Activated B cell treated with CpG ODN at 0.5 μM for 24 hours (primary cell): ENCODE data around the gene SMIM32. TPM values are rescaled to one million over a fixed set of nuclear protein-coding genes. Genes with fewer than 3 reads are reported as not detected.

Experiments
- ATAC-seq: fragments of 200-7000 bp; cut with Tn5 transposase; one replicate; pipeline ENCODE4 v1.10.0; 2021; ENCODE audit warnings: low read depth, mild to moderate bottlenecking, moderate library complexity
- CTCF ChIA-PET: fragments of 350-600 bp; sonication (Branson Sonifier 250); formaldehyde crosslinking; loops from one replicate; lab custom pipeline; 2021; ENCODE audit warnings: antibody characterized with exemption; lab: Charles Lee
- POLR2A ChIA-PET: fragments of 350-600 bp; sonication (Branson Sonifier 250); formaldehyde crosslinking; loops from one replicate; lab custom pipeline; 2021; ENCODE audit warnings: antibody characterized with exemption; lab: Charles Lee
- DNase-seq: peaks from one replicate; pipeline ENCODE4 v3.0.0; 2022
- H3K27ac Mint-ChIP-seq: one replicate; pipeline ENCODE4 v1.8.0; 2020; ENCODE audit warnings: mixed read lengths
- H3K27me3 Mint-ChIP-seq: one replicate; pipeline ENCODE4 v1.8.0; 2021; ENCODE audit warnings: mixed read lengths
- H3K36me3 Mint-ChIP-seq: one replicate; pipeline ENCODE4 v1.8.0; 2021; ENCODE audit warnings: low read depth, mixed read lengths
- H3K4me1 Mint-ChIP-seq: one replicate; pipeline ENCODE4 v1.8.0; 2021; ENCODE audit warnings: mixed read lengths
- H3K4me3 Mint-ChIP-seq: one replicate; pipeline ENCODE4 v1.8.0; 2020; ENCODE audit warnings: mild to moderate bottlenecking, mixed read lengths
- H3K9me3 Mint-ChIP-seq: one replicate; pipeline ENCODE4 v1.8.0; 2020; ENCODE audit warnings: mixed read lengths
- intact Hi-C: fragments of 100-400 bp; cut with micrococcal nuclease; formaldehyde crosslinking; loops from one replicate; pipeline ENCODE4 v1.15.1; 2024
- total RNA-seq: library from RNA; stranded (reverse); gene quantifications from 2 replicates; pipeline ENCODE4 v1.2.3, GENCODE V29; 2022
- TF ChIP-seq, protein P1 (sequence below): fragments of 200-600 bp; IDR thresholded peaks from one replicate; pipeline ENCODE4 v1.8.0; 2022; ENCODE audit warnings: antibody characterized with exemption, mild to moderate bottlenecking

SMIM32 gene
- total RNA-seq, 1 donor from 2014 or later: not detected

- intact Hi-C loops: no loop called here
Measured at GRCh38 chr5:136199408-136199807, 6.4 kb upstream of the SMIM32 start.

DNA sequence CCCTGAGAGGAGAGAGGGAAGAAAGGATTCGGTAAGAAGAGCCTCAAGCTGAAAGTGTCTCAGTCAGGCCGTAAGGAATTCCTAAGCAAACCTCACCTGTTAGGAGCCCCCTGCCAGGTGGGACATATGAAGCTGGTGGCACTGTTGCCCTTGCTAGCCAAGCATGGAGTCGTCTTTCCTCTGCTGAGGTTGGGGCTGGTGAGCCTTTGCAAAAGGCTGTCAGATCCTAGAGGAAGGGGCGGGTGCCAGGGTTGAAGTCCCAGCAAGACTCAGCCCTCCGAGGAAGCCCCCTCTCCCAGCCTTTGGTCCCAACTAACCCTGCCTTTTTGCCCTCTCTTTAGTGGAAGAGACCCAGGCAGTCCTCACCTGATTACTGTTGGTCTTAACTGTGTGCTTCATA lies 5.5 kb upstream of the SMIM32 start:
- CTCF ChIA-PET: no interaction called here
- ATAC-seq: no peak
- Mint-ChIP-seq H3K9me3 (no peaks in the 10 kb centered on the region), H3K27me3 (peaks cover 36% of the 10 kb centered on the region), H3K27ac (no peak overlapping the region), H3K4me1 (no peaks in the 10 kb centered on the region), H3K4me3 (no peak overlapping the region), H3K36me3 (no peaks in the 10 kb centered on the region)
- POLR2A ChIA-PET: no interaction called here
- intact Hi-C loops: no loop called here
- TF ChIP-seq, protein P1, sequence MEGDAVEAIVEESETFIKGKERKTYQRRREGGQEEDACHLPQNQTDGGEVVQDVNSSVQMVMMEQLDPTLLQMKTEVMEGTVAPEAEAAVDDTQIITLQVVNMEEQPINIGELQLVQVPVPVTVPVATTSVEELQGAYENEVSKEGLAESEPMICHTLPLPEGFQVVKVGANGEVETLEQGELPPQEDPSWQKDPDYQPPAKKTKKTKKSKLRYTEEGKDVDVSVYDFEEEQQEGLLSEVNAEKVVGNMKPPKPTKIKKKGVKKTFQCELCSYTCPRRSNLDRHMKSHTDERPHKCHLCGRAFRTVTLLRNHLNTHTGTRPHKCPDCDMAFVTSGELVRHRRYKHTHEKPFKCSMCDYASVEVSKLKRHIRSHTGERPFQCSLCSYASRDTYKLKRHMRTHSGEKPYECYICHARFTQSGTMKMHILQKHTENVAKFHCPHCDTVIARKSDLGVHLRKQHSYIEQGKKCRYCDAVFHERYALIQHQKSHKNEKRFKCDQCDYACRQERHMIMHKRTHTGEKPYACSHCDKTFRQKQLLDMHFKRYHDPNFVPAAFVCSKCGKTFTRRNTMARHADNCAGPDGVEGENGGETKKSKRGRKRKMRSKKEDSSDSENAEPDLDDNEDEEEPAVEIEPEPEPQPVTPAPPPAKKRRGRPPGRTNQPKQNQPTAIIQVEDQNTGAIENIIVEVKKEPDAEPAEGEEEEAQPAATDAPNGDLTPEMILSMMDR: no peak
- DNase-seq: no peak

More at GRCh38 chr5:136199408-136199807, 6.4 kb upstream of the SMIM32 start:
- Mint-ChIP-seq H3K27ac (no peak overlapping the region), H3K9me3 (no peaks in the 10 kb centered on the region), H3K36me3 (no peaks in the 10 kb centered on the region), H3K4me1 (no peaks in the 10 kb centered on the region), H3K4me3 (no peak overlapping the region), H3K27me3 (peaks cover 30% of the 10 kb centered on the region)
- no peak for ATAC-seq
- no peak for DNase-seq
- TF ChIP-seq, protein P1: no peak
- POLR2A ChIA-PET: no interaction called here
- CTCF ChIA-PET: no interaction called here

- no peak for ATAC-seq
- H3K27me3 Mint-ChIP-seq: peaks cover 40% of the 10 kb centered on the region
Measured at GRCh38 chr5:136197462-136198142, 4.6 kb upstream of the SMIM32 start.

DNA sequence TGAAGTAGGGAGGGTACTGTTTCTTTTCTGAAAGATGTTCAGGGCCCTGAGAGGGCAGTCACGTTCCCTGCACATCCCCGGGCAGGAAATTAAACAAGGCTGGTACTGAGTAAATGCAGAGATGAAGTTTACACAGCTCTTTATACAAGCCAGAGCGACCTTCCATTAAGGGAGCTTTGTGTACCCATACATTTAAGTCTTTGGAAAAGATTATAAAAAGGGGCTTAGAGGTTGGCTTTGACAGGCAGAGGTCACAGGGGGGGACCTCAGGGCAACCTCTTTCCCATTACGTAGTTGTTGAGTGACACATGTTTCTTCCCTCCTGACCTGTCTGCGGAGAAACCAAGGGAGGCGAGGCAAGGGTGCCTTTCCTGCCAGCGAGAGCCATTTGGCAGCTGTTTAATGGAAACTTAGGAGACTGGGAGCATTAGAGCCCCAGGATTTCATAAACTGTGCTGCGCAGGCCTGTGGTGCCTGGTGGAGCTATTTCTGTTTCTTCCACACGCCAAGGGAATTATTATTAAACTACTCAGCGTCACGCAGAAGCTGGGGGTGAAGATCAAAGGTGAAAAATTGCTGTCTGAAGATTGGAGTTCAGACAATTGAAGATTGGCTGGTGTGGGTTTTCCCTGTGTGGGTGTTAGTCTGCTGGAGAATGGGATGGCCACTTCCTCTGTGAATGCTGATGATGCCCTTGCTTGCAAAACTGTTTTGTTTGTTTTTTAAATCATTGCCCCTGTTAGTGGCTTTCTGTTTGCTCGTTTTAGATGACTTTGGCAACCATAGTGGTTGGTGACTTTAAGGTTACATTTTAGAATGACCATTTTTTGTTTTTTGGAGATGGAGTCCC lies 3.2 kb upstream of the SMIM32 start:
- DNase-seq (no peak), ATAC-seq (no peak)
- Mint-ChIP-seq H3K4me1 (peaks cover 8% of the 10 kb centered on the region), H3K9me3 (no peaks in the 10 kb centered on the region), H3K36me3 (no peaks in the 10 kb centered on the region), H3K27ac (no peak overlapping the region), H3K4me3 (no peak overlapping the region), H3K27me3 (peaks cover 43% of the 10 kb centered on the region)
- intact Hi-C loops: no loop called here
- ChIA-PET CTCF (no interaction called here), POLR2A (interaction anchor here (0.6 kb wide), 1 partner anchor 146 kb away, joined by 9 read pairs; no protein-coding TSS in a partner anchor)
- TF ChIP-seq, protein P1: no peak

More at GRCh38 chr5:136197462-136198142, 4.6 kb upstream of the SMIM32 start:
- CTCF ChIA-PET: no interaction called here
- Mint-ChIP-seq H3K27ac (no peak overlapping the region), H3K4me1 (peaks cover 2% of the 10 kb centered on the region), H3K36me3 (no peaks in the 10 kb centered on the region), H3K9me3 (no peaks in the 10 kb centered on the region), H3K4me3 (no peak overlapping the region)
- intact Hi-C loops: no loop called here
- TF ChIP-seq, protein P1: no peak
- POLR2A ChIA-PET: no interaction called here
- DNase-seq: no peak

DNA sequence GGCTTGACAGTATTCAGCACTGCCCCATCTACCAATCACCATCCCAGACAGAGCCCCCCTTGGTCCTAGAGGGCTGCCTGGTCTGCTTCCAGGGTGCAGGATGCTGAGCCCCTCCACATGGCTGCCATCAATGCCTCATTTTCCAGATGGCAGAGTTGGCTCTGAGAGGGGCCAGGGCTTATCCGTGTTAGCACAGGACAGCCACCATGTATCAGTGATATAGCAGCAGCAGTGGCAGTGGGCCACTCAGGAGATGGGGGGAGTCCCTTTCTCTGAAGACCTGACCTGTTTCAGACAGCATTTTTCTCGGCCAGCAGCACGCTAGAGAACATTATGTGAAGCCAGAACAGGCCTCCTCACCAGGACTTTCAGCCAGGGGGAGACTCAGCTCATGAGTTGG lies 1.6 kb upstream of the SMIM32 start:
- TF ChIP-seq, protein P1: no peak
- no peaks in the 10 kb centered on the region for H3K36me3 Mint-ChIP-seq
- no peak overlapping the region for H3K4me3 Mint-ChIP-seq
- ATAC-seq (no peak), DNase-seq (no peak)
- H3K9me3 Mint-ChIP-seq: no peaks in the 10 kb centered on the region
- intact Hi-C loops: no loop called here
- peaks cover 44% of the 10 kb centered on the region for H3K27me3 Mint-ChIP-seq
- ChIA-PET POLR2A (no interaction called here), CTCF (interaction anchor here (0.8 kb wide), 1 partner anchor 16 kb away, joined by 3 read pairs; no protein-coding TSS in a partner anchor)
- H3K27ac Mint-ChIP-seq: no peak overlapping the region
- H3K4me1 Mint-ChIP-seq: peaks cover 8% of the 10 kb centered on the region
